IPS DF 19.7 (cell line): ENCODE data around the gene FAU.
A peak's percentile ranks its signal among the peaks of the same experiment; 100 is the strongest.
"Not testable (repeated sequence)": the region's sequence is repeated elsewhere in the genome, so short reads cannot be mapped to it uniquely, and the experiment has no call there.

Experiments
- DNase-seq: peaks from one replicate; pipeline ENCODE4 v3.0.0-alpha.2; 2013; ENCODE audit warnings: low read depth, low spot score

Gene FAU

GRCh38 chr11:65120831-65121230 is 1.1 kb downstream of the FAU start:
- DNase-seq = no peak

DNA sequence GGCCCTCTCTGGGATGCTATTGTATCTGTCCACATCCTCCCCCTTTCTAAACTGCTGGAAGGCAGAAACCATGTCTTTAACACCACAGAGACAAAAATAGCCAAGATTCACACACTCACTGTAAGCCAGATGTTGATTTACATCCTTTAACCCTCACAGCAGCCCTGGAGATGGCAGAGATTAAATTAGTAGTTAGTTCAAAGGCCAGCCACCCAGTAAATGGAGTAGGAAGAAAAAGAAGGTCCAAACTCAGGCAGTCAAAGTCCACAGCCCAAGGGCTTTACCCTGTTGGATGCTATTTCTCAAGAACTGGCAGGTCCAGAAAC is 2.3 kb downstream of the FAU start:
- no peak for DNase-seq

DNA sequence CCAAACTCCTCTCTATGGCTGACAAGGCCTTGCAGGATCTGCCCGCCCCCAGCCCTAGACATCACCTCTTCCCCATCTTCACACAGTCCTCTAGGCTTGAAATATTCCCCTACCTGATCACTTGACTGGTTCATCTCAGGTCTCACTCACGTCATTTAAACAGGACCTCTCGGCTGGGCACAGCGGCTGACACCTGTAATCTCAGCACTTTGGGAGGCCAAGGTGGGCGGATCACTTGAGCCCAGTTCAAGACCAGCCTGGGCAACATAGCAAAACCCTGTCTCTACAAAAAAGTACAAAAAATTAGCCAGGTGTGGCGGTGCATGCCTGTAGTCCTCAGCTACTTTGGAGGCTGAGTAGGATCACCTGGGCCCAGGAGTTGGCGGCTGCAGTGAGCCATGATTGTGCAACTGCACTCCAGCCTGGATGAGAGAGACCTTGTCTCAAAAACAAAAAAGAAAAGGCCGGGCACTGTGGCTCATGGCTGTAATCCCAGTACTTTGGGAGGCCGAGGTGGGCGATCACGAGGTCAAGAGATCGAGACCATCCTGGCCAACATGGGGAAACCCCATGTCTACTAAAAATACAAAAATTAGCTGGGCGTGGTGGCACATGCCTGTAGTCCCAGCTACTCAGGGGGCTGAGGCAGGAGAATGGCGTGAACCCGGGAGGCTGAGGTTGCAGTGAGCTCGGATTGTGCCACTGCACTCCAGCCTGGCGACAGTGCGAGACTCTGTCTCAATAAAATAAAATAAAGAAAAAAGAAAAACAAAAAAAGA is 2.9 kb downstream of the FAU start:
- not testable (repeated sequence) for DNase-seq

DNA sequence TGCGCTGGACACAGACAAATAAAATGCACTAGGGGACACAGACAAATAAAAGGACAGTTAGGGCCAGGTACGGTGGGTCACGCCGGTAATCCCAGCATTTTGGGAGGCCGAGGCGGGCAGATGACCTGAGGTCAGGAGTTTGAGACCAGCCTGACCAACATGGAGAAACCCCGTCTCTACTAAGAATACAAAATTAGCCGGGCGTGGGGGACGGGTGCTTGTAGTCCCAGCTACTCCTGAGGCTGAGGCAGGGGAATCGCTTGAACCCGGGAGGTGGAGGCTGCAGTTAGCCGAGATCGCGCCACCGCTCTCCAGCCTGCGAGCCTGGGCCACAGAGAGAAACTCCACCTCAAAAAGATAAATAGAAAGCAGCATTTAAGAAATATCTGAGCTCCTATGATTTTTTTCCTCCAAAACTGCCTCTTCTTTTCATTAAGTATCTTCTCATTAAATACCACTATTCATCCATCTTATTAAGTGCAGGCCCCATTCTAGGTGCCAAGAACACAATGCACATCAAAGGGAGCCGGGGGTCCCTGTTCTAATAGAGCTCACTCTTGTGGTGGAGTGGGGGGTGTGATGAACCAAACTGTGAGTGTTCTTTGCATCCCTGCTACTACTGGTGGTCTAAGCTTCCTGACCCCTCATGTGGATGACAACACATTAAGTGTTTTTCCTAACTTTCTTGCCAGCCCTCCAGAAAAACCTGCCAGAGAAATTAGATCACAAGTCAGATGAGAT is 3.7 kb downstream of the FAU start:
- DNase-seq = no peak

GRCh38 chr11:65117206-65118096 is 4.5 kb downstream of the FAU start, which contains the start of gene ZNHIT2:
ZNHIT2 (minus strand) TSS chr11:65117701; CDS start chr11:65117653, 48 bp downstream.
- DNase-seq = peak; percentile 86

DNA sequence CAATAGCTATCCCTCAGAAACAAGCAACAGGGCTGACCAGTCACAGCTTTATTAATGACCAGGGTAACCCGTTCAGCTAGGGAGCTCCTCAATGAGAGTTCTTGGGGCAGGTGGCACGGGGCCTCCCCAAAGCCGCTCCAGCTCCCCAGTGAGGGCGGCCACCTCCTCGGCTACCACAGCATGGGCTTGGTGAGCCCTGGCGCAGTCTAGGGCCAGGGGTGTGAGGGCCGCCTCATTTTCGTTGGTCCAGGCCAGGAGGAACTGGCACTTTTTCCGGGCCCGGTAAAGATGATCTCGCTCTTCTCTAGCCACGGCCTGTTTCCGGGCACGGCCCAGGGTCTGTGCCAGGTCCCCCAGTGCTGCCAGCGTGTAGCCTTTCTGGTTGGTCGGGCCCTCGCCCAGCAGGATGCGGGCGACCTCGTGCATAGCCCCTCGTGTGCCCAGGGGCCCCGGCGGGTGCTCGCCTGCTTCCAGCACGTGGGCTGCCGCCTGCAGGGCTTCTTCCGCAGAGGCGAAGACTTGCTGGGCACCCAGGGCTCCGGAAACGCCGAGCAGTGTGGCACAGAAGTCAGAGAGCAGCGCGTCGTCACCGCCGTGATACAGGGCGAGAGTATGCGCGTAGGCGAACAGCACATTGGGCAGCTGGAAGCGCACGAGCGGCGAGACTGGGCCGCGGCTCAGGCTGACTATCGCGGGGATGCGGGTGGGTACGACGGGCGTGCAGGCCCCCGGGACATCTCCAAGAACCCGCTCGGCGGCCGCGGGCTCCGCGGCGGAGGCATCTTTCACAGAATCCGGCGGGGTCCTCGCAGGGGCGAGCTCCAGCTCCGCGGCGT is 5.3 kb downstream of the FAU start:
- DNase-seq = no peak

GRCh38 chr11:65115361-65116082 is 6.4 kb downstream of the FAU start:
- no peak for DNase-seq

DNA sequence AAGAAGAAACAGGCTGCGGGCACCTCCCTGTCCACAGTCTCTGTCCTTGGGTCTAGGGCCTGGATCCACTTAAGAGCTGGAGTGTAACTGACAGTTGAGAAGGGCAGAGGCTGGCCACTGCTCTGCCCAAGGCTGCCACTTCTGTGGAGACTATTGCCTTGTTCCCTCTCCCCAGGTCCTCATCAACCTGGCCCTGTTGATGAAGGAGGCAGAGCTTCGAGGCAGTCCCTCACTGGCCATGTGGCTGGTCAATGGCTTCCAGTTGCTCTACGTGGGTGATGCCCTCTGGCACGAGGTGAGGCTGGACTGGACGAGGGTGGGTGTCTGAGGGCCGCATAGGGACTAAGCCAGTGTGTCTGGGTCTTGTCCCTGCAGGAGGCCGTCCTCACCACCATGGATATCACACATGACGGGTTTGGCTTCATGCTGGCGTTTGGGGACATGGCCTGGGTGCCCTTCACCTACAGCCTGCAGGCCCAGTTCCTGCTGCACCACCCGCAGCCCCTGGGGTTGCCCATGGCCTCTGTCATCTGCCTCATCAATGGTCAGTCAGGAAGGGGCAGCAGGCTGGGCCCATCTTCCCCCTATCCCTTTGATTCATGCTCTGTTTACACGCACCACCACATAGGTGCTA is 7.3 kb downstream of the FAU start:
- no peak for DNase-seq

- no peak for DNase-seq
Observed at GRCh38 chr11:65113839-65114238, 8.1 kb downstream of the FAU start.

- no peak for DNase-seq
Observed at GRCh38 chr11:65113361-65113756, 8.6 kb downstream of the FAU start.

GRCh38 chr11:65112546-65113360 is 9.2 kb downstream of the FAU start:
- no peak for DNase-seq

DNA sequence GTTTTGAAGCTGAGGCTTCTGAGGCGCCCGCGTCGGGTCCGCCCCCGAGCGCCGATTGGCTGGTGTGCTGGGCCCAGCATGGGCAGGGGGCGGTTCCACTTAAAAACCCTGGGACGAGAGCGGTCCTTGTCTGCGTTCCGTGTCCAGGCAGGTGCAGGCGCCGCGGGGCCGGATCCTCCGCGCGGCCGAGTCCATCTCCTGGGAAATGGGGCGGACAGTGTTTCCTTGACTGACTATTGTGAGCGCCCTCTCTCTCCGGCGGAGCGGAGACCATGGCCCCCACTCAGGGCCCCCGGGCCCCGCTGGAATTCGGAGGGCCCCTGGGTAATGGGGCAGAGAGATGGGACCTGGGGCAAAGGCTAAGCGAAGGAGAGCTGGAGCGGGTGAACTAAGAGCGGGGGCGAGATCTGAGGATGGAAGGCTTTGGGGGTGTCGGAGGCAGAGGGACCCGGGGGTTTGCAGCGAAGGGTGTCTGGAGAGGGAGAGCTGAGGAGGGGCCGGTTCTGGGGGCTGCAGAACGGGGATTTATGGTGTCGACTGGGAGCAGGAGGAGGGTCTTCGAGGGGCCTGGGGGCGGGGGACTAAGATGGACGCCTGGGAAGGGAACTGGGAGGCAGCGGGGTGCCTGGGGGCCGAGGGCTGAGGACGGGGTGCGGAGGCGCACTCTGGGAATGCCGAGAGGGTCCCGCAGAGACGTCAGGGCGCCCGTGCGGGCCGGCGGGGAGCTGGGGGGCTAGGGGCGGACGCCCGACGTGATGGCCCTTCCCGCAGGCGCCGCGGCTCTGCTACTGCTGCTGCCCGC is 10.0 kb downstream of the FAU start, which contains the start of gene TM7SF2:
TSS of gene TM7SF2 (plus strand) at position 129 of the 802 bp plus-strand sequence. CDS start at position 273, 144 bp downstream.
- no peak for DNase-seq

DNA sequence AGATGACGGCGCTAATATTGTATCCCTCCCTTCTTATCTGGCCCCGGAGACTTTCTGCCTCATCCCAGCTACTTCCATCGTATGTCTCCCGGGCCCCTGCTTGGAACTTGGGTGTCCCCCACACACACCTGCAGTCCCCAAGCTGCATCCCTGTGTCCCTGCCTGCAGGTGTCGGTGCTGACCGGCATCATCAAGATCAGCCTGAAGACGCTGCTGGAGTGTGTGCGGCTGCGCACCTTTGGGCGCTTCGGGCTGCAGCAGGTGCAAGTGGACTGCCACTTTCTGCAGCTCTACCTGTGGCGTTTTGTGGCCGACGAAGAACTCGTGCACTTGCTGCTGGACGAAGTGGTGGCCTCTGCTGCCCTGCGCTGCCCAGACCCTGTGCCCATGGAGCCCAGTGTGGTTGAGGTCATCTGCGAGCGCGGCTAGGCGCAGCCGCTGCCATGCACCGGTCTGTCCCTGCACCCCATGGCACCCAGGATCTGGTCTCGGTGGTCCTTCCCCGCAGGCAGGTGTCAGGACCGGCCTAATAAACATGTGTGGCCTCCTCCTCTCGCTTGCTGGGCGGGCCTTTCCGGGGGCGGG is 10.7 kb downstream of the FAU start:
- DNase-seq = no peak

- no peak for DNase-seq
Observed at GRCh38 chr11:65110354-65110861, 11.5 kb downstream of the FAU start.

- DNase-seq = no peak
Observed at GRCh38 chr11:65109231-65110198, 12.4 kb downstream of the FAU start.

DNA sequence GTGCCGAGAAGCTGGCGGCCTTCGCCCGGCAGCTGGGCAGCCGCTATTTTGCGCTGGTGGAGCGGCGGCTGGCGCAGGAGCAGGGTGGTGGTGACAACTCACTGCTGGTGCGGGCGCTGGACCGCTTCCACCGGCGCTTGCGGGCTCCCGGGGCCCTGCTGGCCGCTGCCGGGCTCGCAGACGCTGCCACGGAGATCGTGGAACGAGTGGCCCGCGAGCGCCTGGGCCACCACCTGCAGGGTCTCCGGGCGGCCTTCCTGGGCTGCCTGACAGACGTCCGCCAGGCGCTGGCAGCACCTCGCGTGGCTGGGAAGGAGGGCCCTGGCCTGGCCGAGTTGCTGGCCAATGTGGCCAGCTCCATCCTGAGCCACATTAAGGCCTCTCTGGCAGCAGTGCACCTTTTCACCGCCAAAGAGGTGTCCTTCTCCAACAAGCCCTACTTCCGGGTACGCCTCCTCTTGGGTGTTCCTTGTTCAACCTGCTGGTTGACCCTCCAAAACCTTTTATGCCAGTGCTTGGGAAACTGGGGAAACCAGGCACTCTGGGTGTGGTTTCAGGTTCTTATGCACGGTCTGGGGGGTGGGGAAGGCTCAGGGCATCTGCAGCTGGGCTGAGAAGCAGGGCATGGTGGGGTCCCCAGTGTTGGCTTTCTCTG is 13.3 kb downstream of the FAU start:
- no peak for DNase-seq
